Transverse colon (tissue), 4 donors: Measurements from ENCODE around the gene TRAF2. TPM values are rescaled to one million over a fixed set of nuclear protein-coding genes. Genes with fewer than 3 reads are reported as not detected.
A peak's percentile ranks its signal among the peaks of the same experiment; 100 is the strongest.

Experiments used
- DNase-seq: peaks from one replicate; pipeline ENCODE4 v3.0.0-alpha.2; 2019
- H3K27ac ChIP-seq, 4 donors: fragments of 200-600 bp; sonication (generic); 2 replicates each; pipeline ENCODE4 v1.5.1; 2016 to 2018; ENCODE audit warnings: inconsistent platforms in 4 of 4
- H3K27me3 ChIP-seq: fragments of 200-600 bp; sonication (generic); 2 replicates; pipeline ENCODE4 v1.5.1; 2017; ENCODE audit warnings: inconsistent platforms
- H3K36me3 ChIP-seq, 4 donors: fragments of 200-600 bp; sonication (generic); 2 replicates each; pipeline ENCODE4 v1.5.1; 2017 to 2019; ENCODE audit warnings: inconsistent platforms in 4 of 4
- H3K4me1 ChIP-seq, 4 donors: fragments of 200-600 bp; sonication (generic); 2 replicates each; pipeline ENCODE4 v1.5.1; 2017 to 2020; ENCODE audit warnings: inconsistent platforms in 4 of 4
- H3K4me3 ChIP-seq, 4 donors: fragments of 200-600 bp; sonication (generic); 1 replicate in 1 of 4; 2 replicates in 3 of 4; pipeline versions ENCODE4 v1.5.1 to v1.6.1; 2017 to 2019; ENCODE audit warnings: inconsistent platforms in 4 of 4
- H3K9me3 ChIP-seq, 2 donors: fragments of 200-600 bp; sonication (generic); 2 replicates each; pipeline ENCODE4 v1.5.1; 2017 to 2019; ENCODE audit warnings: inconsistent platforms in 2 of 2
- CTCF ChIP-seq, 5 experiments: fragments of 200-600 bp in 3 of 5; fragments of 450-650 bp in 2 of 5; sonication (generic) in 3 of 5; IDR thresholded peaks; 1 replicate in 2 of 5; 2 replicates in 3 of 5; pipeline ENCODE4 v1.5.1; 2016 to 2017; ENCODE audit warnings: antibody characterized with exemption in 5 of 5, inconsistent platforms in 3 of 5, mild to moderate bottlenecking in 2 of 5, moderate library complexity in 1 of 5
- EP300 ChIP-seq: sonication (generic); formaldehyde crosslinking; IDR thresholded peaks from one replicate; pipeline ENCODE4 v1.6.1; 2017; ENCODE audit warnings: antibody characterized with exemption, low read depth
- POLR2A ChIP-seq: fragments of 450-650 bp; IDR thresholded peaks from one replicate; pipeline ENCODE4 v1.6.1; 2016; ENCODE audit warnings: antibody characterized with exemption, mild to moderate bottlenecking, moderate library complexity
- POLR2AphosphoS5 ChIP-seq, 3 donors: sonication (generic); formaldehyde crosslinking; IDR thresholded peaks; one replicate each; pipeline ENCODE4 v1.6.1; 2016; ENCODE audit warnings: antibody characterized with exemption in 3 of 3
- WGBS, 2 donors: methylation state at CpG; one replicate each; pipeline ENCODE4 v1.1.5; 2018; ENCODE audit warnings: low coverage in 1 of 2; 5-methylcytosine and 5-hydroxymethylcytosine counted together
- in situ Hi-C, 4 donors: fragments of 200-750 bp; cut with MboI; loops; one replicate each; pipeline versions ENCODE4 v1.15.0 to v1.15.1; 2017; ENCODE audit warnings: low sequenced_read_pairs in 3 of 4, low pct_ligation_motif_present in 1 of 4, low pct_unique_long_range_greater_than_20kb in 1 of 4
- intact Hi-C: fragments of 100-400 bp; cut with DNase I; formaldehyde crosslinking; loops from one replicate; pipeline ENCODE4 v1.15.1; 2023; ENCODE audit warnings: low total_unique reads
- total RNA-seq, 4 donors: library from RNA; depleted of rRNA; stranded (reverse); fragments of >200 nt; gene quantifications; one replicate each; pipeline ENCODE4 v1.1.0, GENCODE V29; 2016

The TRAF2 gene
- total RNA-seq, 4 donors from 2014 or later: 12.5 to 60.6 (median 13.8) TPM

- intact Hi-C loops (no loop called here), in situ Hi-C loops (no loop called here)
- H3K9me3 ChIP-seq: no peaks in the 10 kb centered on the region
- H3K27me3 ChIP-seq: no peaks in the 10 kb centered on the region
- no peak for DNase-seq
- WGBS, 2 donors: 27% methylated on average over 6 of the region's 9 CpGs; no CpG with 5 or more reads in 1 of the 2 donors
- no peaks in the 10 kb centered on the region for H3K36me3 ChIP-seq
- H3K27ac ChIP-seq: peak overlapping the region; percentile 90 to 93 (median 92)
- H3K4me1 ChIP-seq: peaks cover 3 to 30% (median 19%) of the 10 kb centered on the region in 4 donors
- TF ChIP-seq CTCF (IDR thresholded peaks at IDR 0.05): no peak
- TF ChIP-seq EP300: no peak
- no peak for TF ChIP-seq POLR2AphosphoS5 (IDR thresholded peaks at IDR 0.05)
- no peak for TF ChIP-seq POLR2A
- H3K4me3 ChIP-seq: peak overlapping the region in 3 of 4 donors; percentile 35 to 57 (median 48)
These were observed 64.5 kb downstream of the TRAF2 start for GRCh38 chr9:136950656-136951276.

GRCh38 chr9:136951541-136952320 is 65.4 kb downstream of the TRAF2 start, which contains the start of gene LCN12:
Gene LCN12, plus strand, starts transcription at chr9:136952273. Its CDS starts 55 bp downstream, at chr9:136952328.
- DNase-seq: no peak
- no peak within 1 kb of the TSS for H3K4me3 ChIP-seq

GRCh38 chr9:136952321-136952850 is 66.1 kb downstream of the TRAF2 start:
- Histone ChIP-seq H3K36me3 (no peaks in the 10 kb centered on the region), H3K4me1 (peaks cover 3 to 30% (median 19%) of the 10 kb centered on the region in 4 donors), H3K9me3 (no peaks in the 10 kb centered on the region), H3K4me3 (no peak overlapping the region), H3K27ac (no peak overlapping the region), H3K27me3 (no peaks in the 10 kb centered on the region)
- in situ Hi-C loops (no loop called here), intact Hi-C loops (no loop called here)
- WGBS, 2 donors: 82% methylated on average over 11 of the region's 15 CpGs; no CpG with 5 or more reads in 1 of the 2 donors
- no peak for DNase-seq
- TF ChIP-seq CTCF (IDR thresholded peaks at IDR 0.05) (no peak), POLR2AphosphoS5 (IDR thresholded peaks at IDR 0.05) (no peak), EP300 (no peak)

More at GRCh38 chr9:136951541-136952320, 65.4 kb downstream of the TRAF2 start, which contains the start of gene LCN12:
- 72% methylated on average over 14 of the region's 14 CpGs; no CpG with 5 or more reads in 1 of the 2 donors for WGBS, 2 donors
- in situ Hi-C loops (no loop called here), intact Hi-C loops (no loop called here)
- H3K27ac ChIP-seq: peak within 1 kb of the TSS in 2 of 4 donors; percentile 90 to 92
- H3K27me3 ChIP-seq: no peaks in the 10 kb centered on the region
- H3K36me3 ChIP-seq: no peaks in the 10 kb centered on the region
- TF ChIP-seq CTCF (IDR thresholded peaks at IDR 0.05) (no peak), EP300 (no peak), POLR2A (no peak), POLR2AphosphoS5 (IDR thresholded peaks at IDR 0.05) (no peak)
- H3K9me3 ChIP-seq: no peaks in the 10 kb centered on the region
- H3K4me1 ChIP-seq: peaks cover 3 to 30% (median 19%) of the 10 kb centered on the region in 4 donors
